ENCODE data around the gene INPP4A.

The INPP4A gene

GRCh38 chr2:98534761-98535160 is 90.1 kb downstream of the INPP4A start:
- POLR2A ChIA-PET, result no interaction called here
- no peak overlapping the region for H3K4me3 ChIP-seq (ENCODE audit: low read depth, low read length)
- CTCF ChIA-PET, result no interaction called here
- DNase-seq (ENCODE audit: low read depth, low spot score), result no peak
- TF ChIP-seq, protein P1, sequence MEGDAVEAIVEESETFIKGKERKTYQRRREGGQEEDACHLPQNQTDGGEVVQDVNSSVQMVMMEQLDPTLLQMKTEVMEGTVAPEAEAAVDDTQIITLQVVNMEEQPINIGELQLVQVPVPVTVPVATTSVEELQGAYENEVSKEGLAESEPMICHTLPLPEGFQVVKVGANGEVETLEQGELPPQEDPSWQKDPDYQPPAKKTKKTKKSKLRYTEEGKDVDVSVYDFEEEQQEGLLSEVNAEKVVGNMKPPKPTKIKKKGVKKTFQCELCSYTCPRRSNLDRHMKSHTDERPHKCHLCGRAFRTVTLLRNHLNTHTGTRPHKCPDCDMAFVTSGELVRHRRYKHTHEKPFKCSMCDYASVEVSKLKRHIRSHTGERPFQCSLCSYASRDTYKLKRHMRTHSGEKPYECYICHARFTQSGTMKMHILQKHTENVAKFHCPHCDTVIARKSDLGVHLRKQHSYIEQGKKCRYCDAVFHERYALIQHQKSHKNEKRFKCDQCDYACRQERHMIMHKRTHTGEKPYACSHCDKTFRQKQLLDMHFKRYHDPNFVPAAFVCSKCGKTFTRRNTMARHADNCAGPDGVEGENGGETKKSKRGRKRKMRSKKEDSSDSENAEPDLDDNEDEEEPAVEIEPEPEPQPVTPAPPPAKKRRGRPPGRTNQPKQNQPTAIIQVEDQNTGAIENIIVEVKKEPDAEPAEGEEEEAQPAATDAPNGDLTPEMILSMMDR (IDR thresholded peaks at IDR 0.05; ENCODE audit: insufficient read depth, low read length, missing control alignments), result no peak

GRCh38 chr2:98535971-98536677 is 91.5 kb downstream of the INPP4A start:
- H3K4me3 ChIP-seq (ENCODE audit: low read depth, low read length), result no peak overlapping the region
- TF ChIP-seq, protein P1 (IDR thresholded peaks at IDR 0.05; ENCODE audit: insufficient read depth, low read length, missing control alignments), result no peak
- DNase-seq (ENCODE audit: low read depth, low spot score), result no peak
- POLR2A ChIA-PET, result no interaction called here
- CTCF ChIA-PET, result interaction anchor here (1.0 kb wide), 1 partner anchor 41 kb away, joined by 3 read pairs; no protein-coding TSS in a partner anchor

- TF ChIP-seq, protein P1 (IDR thresholded peaks at IDR 0.05; ENCODE audit: insufficient read depth, low read length, missing control alignments), result no peak
- ChIA-PET POLR2A (no interaction called here), CTCF (no interaction called here)
- no peak for DNase-seq (ENCODE audit: low read depth, low spot score)
- H3K4me3 ChIP-seq (ENCODE audit: low read depth, low read length), result no peak overlapping the region
Measured at GRCh38 chr2:98537390-98538126, 92.9 kb downstream of the INPP4A start.

DNA sequence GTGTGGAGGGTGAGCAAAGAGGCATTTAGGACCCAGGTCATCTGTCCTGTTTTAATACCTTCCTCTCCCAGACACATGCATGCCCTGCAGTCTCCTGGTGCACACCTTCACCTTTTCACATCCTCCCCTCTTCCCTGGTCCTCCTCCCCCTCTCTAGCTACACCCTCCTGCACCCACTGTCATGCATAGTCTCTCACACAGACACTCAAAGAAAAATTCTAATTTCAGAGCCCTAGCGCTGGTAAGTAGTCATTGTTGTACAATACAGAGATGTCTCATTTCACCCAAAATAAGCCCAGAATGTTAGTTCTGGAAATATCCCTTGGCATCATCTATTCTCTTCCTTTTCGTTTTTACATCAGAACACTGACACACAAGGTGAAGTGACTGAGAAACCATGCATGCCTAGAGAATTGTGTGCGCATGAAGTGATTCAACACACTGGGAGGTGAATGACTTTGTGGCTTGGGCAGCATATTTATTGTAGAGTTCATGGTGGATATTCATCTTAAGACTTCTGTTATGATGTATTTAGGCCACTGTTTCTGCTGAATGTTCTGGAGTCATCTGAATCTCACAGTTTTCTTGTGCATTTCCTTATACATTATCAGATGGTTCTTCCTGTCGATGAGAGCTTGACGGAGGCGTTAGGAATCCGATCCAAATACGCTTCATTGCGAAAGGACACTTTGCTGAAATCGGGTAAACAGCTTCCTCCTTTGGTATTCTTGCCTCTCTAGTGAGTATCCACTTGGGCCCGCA is 93.8 kb downstream of the INPP4A start:
- peak; percentile 28 for DNase-seq (ENCODE audit: low read depth, low spot score)

DNA sequence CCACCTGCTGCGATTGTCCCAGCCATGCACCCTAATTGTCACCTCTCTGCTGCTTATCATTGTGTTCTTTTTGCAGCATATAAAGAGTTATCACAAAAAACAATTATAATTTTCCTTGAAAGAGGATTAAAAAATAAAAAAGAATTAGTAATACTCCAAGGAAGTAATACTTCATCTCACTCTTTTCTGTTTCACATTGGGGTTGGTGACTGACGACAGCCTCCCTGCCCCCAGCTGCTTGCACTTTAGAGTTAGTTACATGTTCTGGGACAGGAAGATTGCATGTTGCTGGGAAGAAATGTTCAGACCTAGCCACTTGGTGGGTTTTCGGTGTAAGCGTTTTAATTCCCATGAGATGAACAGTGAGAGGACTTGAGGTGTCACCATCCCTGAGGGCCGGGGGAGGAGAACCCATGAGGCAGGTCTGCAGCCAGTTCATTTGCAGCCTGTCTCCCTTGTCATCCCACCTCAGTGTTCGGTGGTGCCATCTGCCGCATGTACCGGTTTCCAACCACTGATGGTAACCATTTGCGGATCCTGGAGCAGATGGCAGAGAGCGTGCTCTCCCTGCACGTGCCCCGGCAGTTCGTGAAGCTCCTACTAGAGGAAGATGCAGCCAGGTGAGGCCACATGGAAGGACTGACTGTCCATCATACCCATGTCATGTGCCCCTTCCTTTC is 94.5 kb downstream of the INPP4A start:
- no peak for DNase-seq (ENCODE audit: low read depth, low spot score)
- ChIA-PET POLR2A (no interaction called here), CTCF (no interaction called here)
- H3K4me3 ChIP-seq (ENCODE audit: low read depth, low read length), result no peak overlapping the region
- TF ChIP-seq, protein P1 (IDR thresholded peaks at IDR 0.05; ENCODE audit: insufficient read depth, low read length, missing control alignments), result no peak

More for the DNA sequence above, 93.8 kb downstream of the INPP4A start:
- CTCF ChIA-PET, result no interaction called here
- POLR2A ChIA-PET, result no interaction called here
- H3K4me3 ChIP-seq (ENCODE audit: low read depth, low read length), result no peak overlapping the region
- TF ChIP-seq, protein P1 (IDR thresholded peaks at IDR 0.05; ENCODE audit: insufficient read depth, low read length, missing control alignments), result no peak
